Caco-2 (cell line): ENCODE data around the gene DHRS1. TPM values are rescaled to one million over a fixed set of nuclear protein-coding genes. Genes with fewer than 3 reads are reported as not detected.

ENCODE experiments used
- BruUV-seq: library from RNA; stranded (reverse); fragments of 400-500 nt; replicated peaks from 2 replicates; lab custom pipeline; 2021; lab: Mats Ljungman, UMichigan
- CTCF ChIA-PET: fragments of 300-600 bp; sonication (Branson Sonifier 250); formaldehyde crosslinking; loops from one replicate; lab custom pipeline; 2022; ENCODE audit warnings: antibody characterized with exemption; lab: Charles Lee
- POLR2A ChIA-PET: fragments of 300-600 bp; sonication (Branson Sonifier 250); formaldehyde crosslinking; loops from one replicate; lab custom pipeline; 2022; ENCODE audit warnings: antibody characterized with exemption; lab: Charles Lee
- DNase-seq, 2 experiments: peaks; one replicate each; pipeline versions ENCODE4 v3.0.0 to v3.0.0-alpha.2; 2020 to 2022
- H3K27me3 ChIP-seq: replicated peaks from 2 replicates; pipeline ENCODE4 v1.6.0; 2011; ENCODE audit warnings: low read length; ENCODE audit not compliant: control insufficient read depth, insufficient read depth
- H3K36me3 ChIP-seq: 2 replicates; pipeline ENCODE4 v1.5.1; 2011; ENCODE audit warnings: low read length; ENCODE audit not compliant: control insufficient read depth, insufficient read depth
- H3K4me1 ChIP-seq: fragments of 250-450 bp; sonication (Bioruptor Pico); 2 replicates; pipeline ENCODE4 v1.5.1; 2020; ENCODE audit warnings: mild to moderate bottlenecking
- H3K4me3 ChIP-seq: 2 replicates; pipeline ENCODE4 v1.5.1; 2011; ENCODE audit warnings: low read depth, mild to moderate bottlenecking, control low read depth, low read length
- H3K9me3 ChIP-seq: fragments of 250-450 bp; sonication (Bioruptor Pico); 2 replicates; pipeline ENCODE4 v1.5.1; 2020; ENCODE audit warnings: mild to moderate bottlenecking, moderate library complexity
- H3K27ac Mint-ChIP-seq: one replicate; pipeline ENCODE4 v1.8.0; 2022; ENCODE audit warnings: mixed read lengths; ENCODE audit not compliant: unreplicated experiment
- H3K27me3 Mint-ChIP-seq: one replicate; pipeline ENCODE4 v1.8.0; 2022; ENCODE audit warnings: mixed read lengths; ENCODE audit not compliant: insufficient read depth, unreplicated experiment
- H3K36me3 Mint-ChIP-seq: one replicate; pipeline ENCODE4 v1.8.0; 2022; ENCODE audit warnings: mild to moderate bottlenecking, mixed read lengths; ENCODE audit not compliant: insufficient read depth, unreplicated experiment
- H3K4me1 Mint-ChIP-seq: one replicate; pipeline ENCODE4 v1.8.0; 2022; ENCODE audit warnings: low read depth, mixed read lengths; ENCODE audit not compliant: unreplicated experiment
- H3K4me3 Mint-ChIP-seq: one replicate; pipeline ENCODE4 v1.8.0; 2022; ENCODE audit warnings: mild to moderate bottlenecking, moderate library complexity, mixed read lengths; ENCODE audit not compliant: unreplicated experiment
- H3K9me3 Mint-ChIP-seq: one replicate; pipeline ENCODE4 v1.8.0; 2022; ENCODE audit warnings: mixed read lengths; ENCODE audit not compliant: unreplicated experiment
- intact Hi-C: fragments of 100-400 bp; cut with micrococcal nuclease; formaldehyde crosslinking; loops from one replicate; pipeline ENCODE4 v1.10.0; 2022; ENCODE audit not compliant: unreplicated experiment
- total RNA-seq: library from RNA; stranded (reverse); gene quantifications from 2 replicates; pipeline ENCODE4 v1.2.3, GENCODE V29; 2022
- TF ChIP-seq, protein P1 (sequence below), 2 experiments: fragments of 200-600 bp in 1 of 2; IDR thresholded peaks; 1 replicate in 1 of 2; 2 replicates in 1 of 2; pipeline versions ENCODE4 v1.5.1 to v1.8.0; 2011 to 2022; ENCODE audit warnings: antibody characterized with exemption in 1 of 2, control low read depth in 1 of 2, inconsistent platforms in 1 of 2, low read depth in 1 of 2, low read length in 1 of 2, mild to moderate bottlenecking in 1 of 2, moderate library complexity in 1 of 2; ENCODE audit not compliant: insufficient read depth in 1 of 2, severe bottlenecking in 1 of 2, unreplicated experiment in 1 of 2

The DHRS1 gene
- total RNA-seq, 1 experiment from 2014 or later = 18.1 TPM

DNA sequence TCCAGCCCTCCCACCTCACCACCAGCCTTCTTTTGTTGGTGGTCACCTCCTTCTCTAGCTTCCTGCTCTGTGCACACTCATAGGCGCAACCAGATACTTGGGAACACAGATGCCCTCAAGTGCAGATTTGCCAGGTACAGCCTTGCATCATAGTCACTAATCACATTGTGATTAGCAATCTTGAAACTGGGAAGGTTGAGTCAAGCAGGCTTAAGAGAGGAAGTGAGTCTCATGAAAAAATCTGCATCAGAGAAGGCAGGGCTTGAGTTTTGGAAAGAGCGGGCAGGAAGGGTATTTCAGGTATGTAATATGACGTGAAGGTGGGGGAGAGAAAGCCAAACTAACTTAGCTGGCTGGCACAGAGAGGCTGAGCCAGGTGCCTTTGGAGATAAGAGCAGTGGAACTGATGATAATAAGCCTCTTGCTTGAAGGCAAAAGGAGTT lies 25.5 kb downstream of the DHRS1 start:
- no peaks in the 10 kb centered on the region for H3K27me3 ChIP-seq
- TF ChIP-seq, protein P1, sequence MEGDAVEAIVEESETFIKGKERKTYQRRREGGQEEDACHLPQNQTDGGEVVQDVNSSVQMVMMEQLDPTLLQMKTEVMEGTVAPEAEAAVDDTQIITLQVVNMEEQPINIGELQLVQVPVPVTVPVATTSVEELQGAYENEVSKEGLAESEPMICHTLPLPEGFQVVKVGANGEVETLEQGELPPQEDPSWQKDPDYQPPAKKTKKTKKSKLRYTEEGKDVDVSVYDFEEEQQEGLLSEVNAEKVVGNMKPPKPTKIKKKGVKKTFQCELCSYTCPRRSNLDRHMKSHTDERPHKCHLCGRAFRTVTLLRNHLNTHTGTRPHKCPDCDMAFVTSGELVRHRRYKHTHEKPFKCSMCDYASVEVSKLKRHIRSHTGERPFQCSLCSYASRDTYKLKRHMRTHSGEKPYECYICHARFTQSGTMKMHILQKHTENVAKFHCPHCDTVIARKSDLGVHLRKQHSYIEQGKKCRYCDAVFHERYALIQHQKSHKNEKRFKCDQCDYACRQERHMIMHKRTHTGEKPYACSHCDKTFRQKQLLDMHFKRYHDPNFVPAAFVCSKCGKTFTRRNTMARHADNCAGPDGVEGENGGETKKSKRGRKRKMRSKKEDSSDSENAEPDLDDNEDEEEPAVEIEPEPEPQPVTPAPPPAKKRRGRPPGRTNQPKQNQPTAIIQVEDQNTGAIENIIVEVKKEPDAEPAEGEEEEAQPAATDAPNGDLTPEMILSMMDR (IDR thresholded peaks at IDR 0.05; ENCODE audit: insufficient read depth in 1 of 2, low read depth in 1 of 2, low read length in 1 of 2, severe bottlenecking in 1 of 2, unreplicated experiment in 1 of 2) = no peak
- H3K4me1 ChIP-seq = peaks cover 5% of the 10 kb centered on the region
- intact Hi-C loops = no loop called here
- ChIA-PET POLR2A (no interaction called here), CTCF (interaction anchor here (0.7 kb wide), 1 partner anchor 85 kb away, joined by 9 read pairs; no protein-coding TSS in a partner anchor)
- no peaks in the 10 kb centered on the region for H3K27me3 Mint-ChIP-seq
- H3K27ac Mint-ChIP-seq = no peak overlapping the region
- no peaks in the 10 kb centered on the region for H3K9me3 Mint-ChIP-seq
- peaks cover 11% of the 10 kb centered on the region for H3K4me1 Mint-ChIP-seq
- no peaks in the 10 kb centered on the region for H3K36me3 Mint-ChIP-seq
- no peaks in the 10 kb centered on the region for H3K9me3 ChIP-seq
- no peak overlapping the region for H3K4me3 Mint-ChIP-seq
- no peak for DNase-seq
- H3K36me3 ChIP-seq = no peaks in the 10 kb centered on the region
- no TSS peak for BruUV-seq
- no peak overlapping the region for H3K4me3 ChIP-seq

DNA sequence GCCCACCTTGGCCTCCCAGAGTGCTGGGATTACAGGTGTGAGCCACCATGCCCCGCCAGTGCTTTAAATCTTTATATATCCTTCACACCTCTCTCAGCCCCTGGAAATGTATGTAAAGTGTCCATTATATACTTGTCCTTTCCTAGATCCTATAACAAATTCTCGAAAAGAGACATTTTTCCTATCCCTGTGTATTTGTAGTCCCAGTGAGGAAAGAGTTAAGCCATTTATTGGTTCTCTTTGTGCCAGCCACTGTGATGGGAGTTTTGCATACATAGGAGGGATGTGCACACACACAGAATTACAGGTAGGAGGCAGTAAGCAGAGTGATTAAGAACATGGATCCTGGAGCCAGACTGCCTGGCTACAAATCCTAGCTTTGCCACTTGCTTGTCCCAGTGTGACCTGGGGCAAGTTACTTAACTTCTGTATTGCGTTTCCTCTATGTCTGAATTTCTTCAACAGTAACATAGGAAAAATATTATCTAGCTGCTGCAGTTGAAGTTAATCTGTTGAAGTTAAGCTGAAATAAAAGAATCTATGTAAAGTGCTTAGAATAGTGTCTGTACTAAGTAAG lies 26.1 kb downstream of the DHRS1 start:
- Histone ChIP-seq H3K27me3 (no peaks in the 10 kb centered on the region), H3K36me3 (no peaks in the 10 kb centered on the region), H3K9me3 (no peaks in the 10 kb centered on the region), H3K4me3 (no peak overlapping the region), H3K4me1 (peaks cover 5% of the 10 kb centered on the region)
- Mint-ChIP-seq H3K4me1 (peaks cover 11% of the 10 kb centered on the region), H3K36me3 (no peaks in the 10 kb centered on the region), H3K4me3 (no peak overlapping the region), H3K27me3 (no peaks in the 10 kb centered on the region), H3K9me3 (no peaks in the 10 kb centered on the region), H3K27ac (no peak overlapping the region)
- CTCF ChIA-PET = no interaction called here
- intact Hi-C loops = no loop called here
- POLR2A ChIA-PET = no interaction called here
- no TSS peak for BruUV-seq
- TF ChIP-seq, protein P1 (IDR thresholded peaks at IDR 0.05; ENCODE audit: insufficient read depth in 1 of 2, low read depth in 1 of 2, low read length in 1 of 2, severe bottlenecking in 1 of 2, unreplicated experiment in 1 of 2) = no peak
- no peak for DNase-seq

DNA sequence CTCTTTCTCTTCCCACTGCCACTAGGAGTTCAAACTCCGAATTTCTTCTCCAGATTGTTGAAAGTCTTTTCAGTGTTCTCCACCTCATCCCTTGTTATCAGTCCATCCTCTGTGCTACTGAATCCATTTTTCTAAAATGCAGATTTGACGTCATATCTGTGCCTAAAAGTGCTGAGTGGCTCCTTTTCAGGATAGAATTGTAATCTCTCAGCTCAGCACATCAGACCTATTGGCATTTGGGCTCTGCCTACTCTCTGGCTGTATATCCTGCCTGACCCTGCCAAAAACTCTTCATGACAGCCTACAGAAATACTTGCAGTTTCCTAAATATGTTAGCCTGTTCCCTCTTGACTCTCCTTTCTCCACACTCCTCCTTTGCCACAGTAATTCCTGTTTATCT lies 27.1 kb downstream of the DHRS1 start:
- TF ChIP-seq, protein P1 (IDR thresholded peaks at IDR 0.05; ENCODE audit: insufficient read depth in 1 of 2, low read depth in 1 of 2, low read length in 1 of 2, severe bottlenecking in 1 of 2, unreplicated experiment in 1 of 2) = no peak
- Mint-ChIP-seq H3K36me3 (peaks cover under 1% of the 10 kb centered on the region), H3K27ac (peak overlapping the region; percentile 74), H3K9me3 (no peaks in the 10 kb centered on the region), H3K4me3 (peak overlapping the region; percentile 76), H3K27me3 (no peaks in the 10 kb centered on the region), H3K4me1 (peaks cover 11% of the 10 kb centered on the region)
- H3K27me3 ChIP-seq = no peaks in the 10 kb centered on the region
- no peak overlapping the region for H3K4me3 ChIP-seq
- DNase-seq = no peak
- no peaks in the 10 kb centered on the region for H3K9me3 ChIP-seq
- CTCF ChIA-PET = interaction anchor here (0.6 to 1.9 kb wide), 3 partner anchors 20 to 36 kb away, joined by 3 to 42 read pairs (median 9); partner anchors contain the start of gene TINF2
- intact Hi-C loops = no loop called here
- H3K4me1 ChIP-seq = peaks cover 5% of the 10 kb centered on the region
- POLR2A ChIA-PET = interaction anchor here (2.1 kb wide), 1 partner anchor 30 kb away, joined by 39 read pairs; the partner anchor contains the start of gene TINF2
- BruUV-seq = no TSS peak
- H3K36me3 ChIP-seq = no peaks in the 10 kb centered on the region
